ENCODE measurements around the gene DOCK4.

- no peak for TF ChIP-seq EZH2 (IDR thresholded peaks at IDR 0.05; ENCODE audit: insufficient read depth, poor library complexity, severe bottlenecking)
- TF ChIP-seq EZH2phosphoT487 (IDR thresholded peaks at IDR 0.05; ENCODE audit: insufficient read depth, low read depth): no peak
Measured at GRCh38 chr7:112182749-112183148, 23.4 kb downstream of the DOCK4 start.
